Thyroid gland (tissue), 4 donors: ENCODE measurements around the gene MRPS7.

Source experiments
- POLR2A ChIP-seq, 2 donors: fragments of 450-650 bp; IDR thresholded peaks; one replicate each; pipeline ENCODE4 v1.6.1; 2017; ENCODE audit warnings: antibody characterized with exemption in 2 of 2, mild to moderate bottlenecking in 2 of 2, moderate library complexity in 1 of 2
- TF ChIP-seq, protein P1 (sequence below), 6 experiments: fragments of 200-600 bp in 3 of 6; fragments of 450-650 bp in 3 of 6; sonication (generic) in 3 of 6; IDR thresholded peaks; one replicate each; pipeline ENCODE4 v1.5.1; 2016 to 2019; ENCODE audit warnings: antibody characterized with exemption in 6 of 6, mild to moderate bottlenecking in 2 of 6, inconsistent platforms in 1 of 6, moderate library complexity in 1 of 6

DNA sequence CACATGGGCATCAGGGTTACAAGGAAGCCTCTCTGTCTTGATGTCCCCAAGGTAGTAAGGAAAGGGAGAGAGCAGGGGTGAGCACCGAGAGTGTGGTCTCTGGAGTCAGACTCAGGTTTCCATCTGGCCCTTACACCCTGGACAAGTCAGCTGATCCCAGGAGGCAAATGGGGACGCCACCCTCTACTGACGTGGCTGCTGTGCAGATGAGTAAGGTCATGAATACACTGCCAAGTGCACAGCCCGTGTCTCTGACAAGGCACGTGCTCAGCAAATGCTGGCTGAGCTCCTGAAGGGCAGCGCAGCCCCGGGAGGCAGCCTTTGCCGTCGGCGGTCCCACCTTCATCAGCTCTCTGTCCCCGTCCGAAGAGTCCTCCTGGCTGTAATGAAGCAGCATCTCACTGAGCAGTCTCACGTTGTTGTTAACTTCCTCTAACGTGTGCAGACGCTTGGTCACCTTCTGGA is 19.7 kb upstream of the MRPS7 start:
- TF ChIP-seq, protein P1, sequence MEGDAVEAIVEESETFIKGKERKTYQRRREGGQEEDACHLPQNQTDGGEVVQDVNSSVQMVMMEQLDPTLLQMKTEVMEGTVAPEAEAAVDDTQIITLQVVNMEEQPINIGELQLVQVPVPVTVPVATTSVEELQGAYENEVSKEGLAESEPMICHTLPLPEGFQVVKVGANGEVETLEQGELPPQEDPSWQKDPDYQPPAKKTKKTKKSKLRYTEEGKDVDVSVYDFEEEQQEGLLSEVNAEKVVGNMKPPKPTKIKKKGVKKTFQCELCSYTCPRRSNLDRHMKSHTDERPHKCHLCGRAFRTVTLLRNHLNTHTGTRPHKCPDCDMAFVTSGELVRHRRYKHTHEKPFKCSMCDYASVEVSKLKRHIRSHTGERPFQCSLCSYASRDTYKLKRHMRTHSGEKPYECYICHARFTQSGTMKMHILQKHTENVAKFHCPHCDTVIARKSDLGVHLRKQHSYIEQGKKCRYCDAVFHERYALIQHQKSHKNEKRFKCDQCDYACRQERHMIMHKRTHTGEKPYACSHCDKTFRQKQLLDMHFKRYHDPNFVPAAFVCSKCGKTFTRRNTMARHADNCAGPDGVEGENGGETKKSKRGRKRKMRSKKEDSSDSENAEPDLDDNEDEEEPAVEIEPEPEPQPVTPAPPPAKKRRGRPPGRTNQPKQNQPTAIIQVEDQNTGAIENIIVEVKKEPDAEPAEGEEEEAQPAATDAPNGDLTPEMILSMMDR (IDR thresholded peaks at IDR 0.05), result no peak
- TF ChIP-seq POLR2A (IDR thresholded peaks at IDR 0.05), result no peak
